Cardiac fibroblast (primary cell): ENCODE data around the gene LTBP4.

Experiments
- DNase-seq, 2 donors: peaks; one replicate each; pipeline versions ENCODE4 v3.0.0 to v3.0.0-alpha.2; 2010; ENCODE audit warnings: low read depth in 2 of 2
- H3K4me3 ChIP-seq, 2 donors: replicated peaks in 1 of 2; 1 replicate in 1 of 2; 2 replicates in 1 of 2; pipeline ENCODE4 v1.5.1; 2011; ENCODE audit warnings: low read depth in 2 of 2, low read length in 2 of 2, mild to moderate bottlenecking in 2 of 2, moderate library complexity in 1 of 2
- TF ChIP-seq, protein P1 (sequence below): IDR thresholded peaks from one replicate; pipeline ENCODE4 v1.5.1; 2011; ENCODE audit warnings: low read depth, mild to moderate bottlenecking, low read length, inconsistent platforms

LTBP4 gene

DNA sequence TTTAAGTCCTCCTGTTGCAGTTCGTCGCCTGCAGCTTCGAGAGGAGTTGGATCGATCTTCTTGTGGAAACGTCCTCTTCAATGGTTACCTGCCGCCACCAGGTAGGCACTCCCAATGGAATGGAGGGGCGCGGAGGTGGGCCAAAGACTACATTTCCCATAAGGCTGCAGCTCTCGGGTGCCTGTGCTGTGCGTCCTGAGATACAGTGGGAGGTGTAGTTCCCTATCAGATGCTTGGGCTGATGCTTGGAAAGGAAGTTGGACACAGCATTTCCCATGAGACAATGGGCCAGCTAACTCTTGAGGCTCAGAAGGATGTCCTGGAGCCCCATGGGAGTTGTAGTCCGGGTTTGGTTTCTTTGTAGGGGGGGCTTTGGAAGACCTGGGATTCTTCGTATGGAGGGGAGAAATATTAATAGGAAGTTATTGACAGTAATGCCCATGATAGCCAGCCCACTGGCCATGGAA is 22.7 kb upstream of the LTBP4 start:
- TF ChIP-seq, protein P1, sequence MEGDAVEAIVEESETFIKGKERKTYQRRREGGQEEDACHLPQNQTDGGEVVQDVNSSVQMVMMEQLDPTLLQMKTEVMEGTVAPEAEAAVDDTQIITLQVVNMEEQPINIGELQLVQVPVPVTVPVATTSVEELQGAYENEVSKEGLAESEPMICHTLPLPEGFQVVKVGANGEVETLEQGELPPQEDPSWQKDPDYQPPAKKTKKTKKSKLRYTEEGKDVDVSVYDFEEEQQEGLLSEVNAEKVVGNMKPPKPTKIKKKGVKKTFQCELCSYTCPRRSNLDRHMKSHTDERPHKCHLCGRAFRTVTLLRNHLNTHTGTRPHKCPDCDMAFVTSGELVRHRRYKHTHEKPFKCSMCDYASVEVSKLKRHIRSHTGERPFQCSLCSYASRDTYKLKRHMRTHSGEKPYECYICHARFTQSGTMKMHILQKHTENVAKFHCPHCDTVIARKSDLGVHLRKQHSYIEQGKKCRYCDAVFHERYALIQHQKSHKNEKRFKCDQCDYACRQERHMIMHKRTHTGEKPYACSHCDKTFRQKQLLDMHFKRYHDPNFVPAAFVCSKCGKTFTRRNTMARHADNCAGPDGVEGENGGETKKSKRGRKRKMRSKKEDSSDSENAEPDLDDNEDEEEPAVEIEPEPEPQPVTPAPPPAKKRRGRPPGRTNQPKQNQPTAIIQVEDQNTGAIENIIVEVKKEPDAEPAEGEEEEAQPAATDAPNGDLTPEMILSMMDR: no peak
- no peak overlapping the region for H3K4me3 ChIP-seq
- peak; percentile 42 to 48 for DNase-seq

DNA sequence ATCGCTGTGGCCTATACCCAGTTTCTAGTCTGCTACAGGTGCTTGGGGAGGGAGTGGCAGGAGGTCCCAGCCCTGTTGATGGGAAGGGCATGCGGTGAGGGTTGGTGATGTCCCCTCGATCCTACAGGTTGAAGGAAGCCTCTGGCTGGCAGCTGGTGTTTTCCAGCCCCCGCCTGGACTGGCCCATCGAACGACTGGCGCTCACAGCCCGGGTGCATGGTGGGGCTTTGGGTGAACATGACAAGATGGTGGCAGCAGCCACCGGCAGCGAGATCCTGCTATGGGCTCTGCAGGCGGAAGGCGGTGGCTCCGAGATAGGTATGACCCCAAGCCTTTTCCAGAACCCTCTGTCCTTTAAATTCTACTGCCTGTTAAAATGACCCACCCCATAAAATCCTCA is 20.6 kb upstream of the LTBP4 start:
- H3K4me3 ChIP-seq: no peak overlapping the region
- no peak for DNase-seq
- TF ChIP-seq, protein P1: no peak

DNA sequence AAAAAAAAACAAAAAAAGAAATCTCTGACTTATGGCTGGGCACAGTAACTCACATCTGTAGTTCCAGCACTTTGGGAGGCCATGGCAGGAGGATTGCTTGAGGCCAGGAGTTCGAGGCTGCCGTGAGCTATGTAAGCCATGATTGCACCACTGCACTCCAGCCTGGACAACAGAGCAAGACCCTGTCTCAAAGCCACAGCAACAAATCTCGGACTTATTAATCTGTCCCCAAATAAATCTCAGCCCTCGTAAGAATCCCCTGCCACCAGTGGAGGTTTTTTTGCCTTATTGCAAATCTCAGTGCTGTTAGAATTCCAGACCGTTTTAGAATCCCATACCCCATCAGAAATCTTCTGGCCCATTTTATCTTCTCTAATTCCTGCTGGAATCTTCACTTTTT is 19.6 kb upstream of the LTBP4 start:
- no peak for DNase-seq
- TF ChIP-seq, protein P1: no peak
- no peak overlapping the region for H3K4me3 ChIP-seq

DNA sequence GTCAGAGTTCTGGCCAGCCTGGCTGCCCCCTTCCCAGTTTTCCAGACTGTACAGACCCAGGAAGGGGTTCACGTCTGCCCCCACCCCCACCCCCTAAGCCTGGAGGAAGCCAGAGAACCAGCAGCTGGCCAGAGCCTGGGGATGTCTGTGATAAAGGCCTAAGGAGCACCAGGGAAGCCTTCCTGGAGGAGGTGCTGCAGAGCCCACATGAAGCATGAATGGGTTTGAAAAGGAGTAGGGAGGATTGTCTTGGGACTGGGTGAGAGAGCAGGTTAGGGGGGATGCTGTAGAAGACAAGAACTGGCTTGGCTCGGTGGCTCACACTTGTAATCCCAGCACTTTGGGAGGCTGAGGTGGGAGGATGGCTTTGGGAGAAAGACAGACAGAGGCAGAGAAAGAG is 18.7 kb upstream of the LTBP4 start:
- no peak overlapping the region for H3K4me3 ChIP-seq
- DNase-seq: no peak
- TF ChIP-seq, protein P1: no peak

DNA sequence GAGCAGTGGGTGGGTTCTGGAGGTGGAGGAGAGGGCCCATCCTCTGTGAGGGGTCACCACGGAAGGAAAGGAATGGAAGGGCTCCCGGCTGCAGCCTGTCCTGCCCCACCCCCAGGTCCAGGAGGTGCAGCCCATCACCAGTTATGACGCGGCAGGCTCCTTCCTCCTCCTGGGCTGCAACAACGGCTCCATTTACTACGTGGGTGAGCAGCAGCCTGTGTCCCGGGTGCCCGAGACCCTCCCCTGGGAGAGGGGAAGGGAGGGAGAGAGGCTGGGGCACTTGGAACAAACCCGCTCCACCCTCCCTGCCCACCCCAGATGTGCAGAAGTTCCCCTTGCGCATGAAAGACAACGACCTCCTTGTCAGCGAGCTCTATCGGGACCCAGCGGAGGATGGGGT is 17.9 kb upstream of the LTBP4 start:
- TF ChIP-seq, protein P1: no peak
- DNase-seq: no peak
- H3K4me3 ChIP-seq: no peak overlapping the region

DNA sequence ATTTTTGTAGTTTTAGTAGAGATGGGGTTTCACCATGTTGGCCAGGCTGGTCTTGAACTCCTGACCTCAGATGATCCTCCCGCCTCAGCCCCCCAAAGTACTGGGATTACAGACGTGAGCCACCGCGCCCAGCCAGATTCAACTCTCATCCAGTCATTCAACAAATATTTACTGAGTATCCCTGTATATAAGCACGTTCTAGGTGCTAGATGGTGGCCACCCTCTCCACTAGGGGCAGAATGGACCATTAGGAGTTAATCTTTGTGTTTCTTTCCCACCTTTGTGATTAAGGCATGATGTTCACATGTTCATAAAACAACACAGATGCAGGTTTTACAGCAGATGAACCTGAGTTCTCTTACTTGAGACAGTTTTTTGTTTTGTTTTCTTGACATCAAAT is 17.2 kb upstream of the LTBP4 start:
- TF ChIP-seq, protein P1: peak; percentile 24
- peak in 1 of 2 donors; percentile 36 for DNase-seq
- H3K4me3 ChIP-seq: no peak overlapping the region
